Measurements from ENCODE around the gene ZNRF1. TPM values are rescaled to one million over a fixed set of nuclear protein-coding genes. Genes with fewer than 3 reads are reported as not detected.

The ZNRF1 gene
- total RNA-seq, 1 experiment from 2014 or later, result 52.3 TPM

GRCh38 chr16:75023009-75023408 lies 24.2 kb downstream of the ZNRF1 start:
- CTCF ChIA-PET, result no interaction called here
- Histone ChIP-seq H3K36me3 (ENCODE audit: control insufficient read depth, insufficient read depth, low read length) (no peaks in the 10 kb centered on the region), H3K4me3 (ENCODE audit: low read depth in 2 of 2, low read length in 2 of 2) (no peak overlapping the region), H3K27ac (ENCODE audit: low read length) (peak overlapping the region; percentile 41; the same call in 1 of the 2 replicates), H3K27me3 (ENCODE audit: control insufficient read depth, insufficient read depth, low read length) (no peaks in the 10 kb centered on the region), H3K9me3 (ENCODE audit: control insufficient read depth, insufficient read depth, low read depth, low read length) (peaks cover 6% of the 10 kb centered on the region; the same call in 1 of the 2 replicates), H3K4me1 (ENCODE audit: control insufficient read depth, insufficient read depth, low read length) (peaks cover 36% of the 10 kb centered on the region)
- ATAC-seq (no peak), DNase-seq (ENCODE audit: low read depth, low spot score) (no peak)
- in situ Hi-C loops (cut with HindIII; ENCODE audit: low pct_unique_long_range_greater_than_20kb, low sequenced_read_pairs), result no loop called here
- no peak for TF ChIP-seq REST (IDR thresholded peaks at IDR 0.05; ENCODE audit: insufficient read depth in 1 of 2, low read depth in 2 of 2, low read length in 1 of 2)
- no peak for TF ChIP-seq SIN3A (IDR thresholded peaks at IDR 0.05; ENCODE audit: borderline replicate concordance, insufficient read depth, low read depth, low read length)
- TF ChIP-seq, protein P1, sequence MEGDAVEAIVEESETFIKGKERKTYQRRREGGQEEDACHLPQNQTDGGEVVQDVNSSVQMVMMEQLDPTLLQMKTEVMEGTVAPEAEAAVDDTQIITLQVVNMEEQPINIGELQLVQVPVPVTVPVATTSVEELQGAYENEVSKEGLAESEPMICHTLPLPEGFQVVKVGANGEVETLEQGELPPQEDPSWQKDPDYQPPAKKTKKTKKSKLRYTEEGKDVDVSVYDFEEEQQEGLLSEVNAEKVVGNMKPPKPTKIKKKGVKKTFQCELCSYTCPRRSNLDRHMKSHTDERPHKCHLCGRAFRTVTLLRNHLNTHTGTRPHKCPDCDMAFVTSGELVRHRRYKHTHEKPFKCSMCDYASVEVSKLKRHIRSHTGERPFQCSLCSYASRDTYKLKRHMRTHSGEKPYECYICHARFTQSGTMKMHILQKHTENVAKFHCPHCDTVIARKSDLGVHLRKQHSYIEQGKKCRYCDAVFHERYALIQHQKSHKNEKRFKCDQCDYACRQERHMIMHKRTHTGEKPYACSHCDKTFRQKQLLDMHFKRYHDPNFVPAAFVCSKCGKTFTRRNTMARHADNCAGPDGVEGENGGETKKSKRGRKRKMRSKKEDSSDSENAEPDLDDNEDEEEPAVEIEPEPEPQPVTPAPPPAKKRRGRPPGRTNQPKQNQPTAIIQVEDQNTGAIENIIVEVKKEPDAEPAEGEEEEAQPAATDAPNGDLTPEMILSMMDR (IDR thresholded peaks at IDR 0.05), result no peak
- TF ChIP-seq POLR2AphosphoS5 (IDR thresholded peaks at IDR 0.05; ENCODE audit: low read depth, low read length), result no peak
- POLR2A ChIA-PET, result no interaction called here
- no TSS peak for BruUV-seq (replicated peaks)
- intact Hi-C loops (cut with micrococcal nuclease; ENCODE audit: unreplicated experiment), result no loop called here

- peaks cover 6% of the 10 kb centered on the region; the same call in 1 of the 2 replicates for H3K9me3 ChIP-seq (ENCODE audit: control insufficient read depth, insufficient read depth, low read depth, low read length)
- ChIA-PET CTCF (no interaction called here), POLR2A (no interaction called here)
- H3K27me3 ChIP-seq (ENCODE audit: control insufficient read depth, insufficient read depth, low read length), result no peaks in the 10 kb centered on the region
- H3K36me3 ChIP-seq (ENCODE audit: control insufficient read depth, insufficient read depth, low read length), result no peaks in the 10 kb centered on the region
- intact Hi-C loops (cut with micrococcal nuclease; ENCODE audit: unreplicated experiment) (no loop called here), in situ Hi-C loops (cut with HindIII; ENCODE audit: low pct_unique_long_range_greater_than_20kb, low sequenced_read_pairs) (no loop called here)
- BruUV-seq (replicated peaks), result no TSS peak
- no peak overlapping the region for H3K4me3 ChIP-seq (ENCODE audit: low read depth in 2 of 2, low read length in 2 of 2)
- no peak for DNase-seq (ENCODE audit: low read depth, low spot score)
- 0 out of 2 replicates have a peak, but pooled peaks have one; percentile 46 for ATAC-seq
- H3K27ac ChIP-seq (ENCODE audit: low read length), result peak overlapping the region; percentile 79
- peaks cover 40% of the 10 kb centered on the region for H3K4me1 ChIP-seq (ENCODE audit: control insufficient read depth, insufficient read depth, low read length)
- TF ChIP-seq POLR2AphosphoS5 (IDR thresholded peaks at IDR 0.05; ENCODE audit: low read depth, low read length), result no peak
- TF ChIP-seq, protein P1 (IDR thresholded peaks at IDR 0.05), result no peak
- no peak for TF ChIP-seq TCF7L2 (IDR thresholded peaks at IDR 0.05; ENCODE audit: low read depth, low read length)
- TF ChIP-seq SIN3A (IDR thresholded peaks at IDR 0.05; ENCODE audit: borderline replicate concordance, insufficient read depth, low read depth, low read length), result no peak
- TF ChIP-seq REST (IDR thresholded peaks at IDR 0.05; ENCODE audit: insufficient read depth in 1 of 2, low read depth in 2 of 2, low read length in 1 of 2), result no peak
Observed at GRCh38 chr16:75024182-75024581, 25.4 kb downstream of the ZNRF1 start.
